CD4-positive, alpha-beta T cell treated with Interleukin-15 for 1 hour (primary cell): ENCODE results near the gene RXRG.
"Not testable (repeated sequence)": the region's sequence is repeated elsewhere in the genome, so short reads cannot be mapped to it uniquely, and the experiment has no call there.

Source experiments
- DNase-seq: peaks from one replicate; pipeline ENCODE4 v3.0.0-alpha.2; 2020

The RXRG gene

GRCh38 chr1:165444897-165445370, at the start of gene RXRG:
Gene RXRG (minus strand): TSS chr1:165445126. CDS start chr1:165444893, 233 bp downstream.
- no peak for DNase-seq

- no peak for DNase-seq
Measured at GRCh38 chr1:165492845-165493373, 48.0 kb upstream of the RXRG start.

- no peak for DNase-seq
Measured at GRCh38 chr1:165490175-165490574, 45.2 kb upstream of the RXRG start.

GRCh38 chr1:165487921-165488320, 43.0 kb upstream of the RXRG start:
- no peak for DNase-seq

GRCh38 chr1:165486663-165487062, 41.7 kb upstream of the RXRG start:
- DNase-seq = no peak

GRCh38 chr1:165485716-165486115, 40.8 kb upstream of the RXRG start:
- no peak for DNase-seq

GRCh38 chr1:165484532-165484931, 39.6 kb upstream of the RXRG start:
- DNase-seq = no peak

- no peak for DNase-seq
Measured at GRCh38 chr1:165483412-165483811, 38.5 kb upstream of the RXRG start.

- no peak for DNase-seq
Measured at GRCh38 chr1:165481820-165482532, 37.0 kb upstream of the RXRG start.

GRCh38 chr1:165476776-165477175, 31.9 kb upstream of the RXRG start:
- DNase-seq = no peak

- no peak for DNase-seq
Measured at GRCh38 chr1:165474196-165474595, 29.3 kb upstream of the RXRG start.

- DNase-seq = no peak
Measured at GRCh38 chr1:165473081-165473480, 28.2 kb upstream of the RXRG start.

GRCh38 chr1:165468726-165469249, 23.9 kb upstream of the RXRG start:
- no peak for DNase-seq

- DNase-seq = no peak
Measured at GRCh38 chr1:165468253-165468652, 23.3 kb upstream of the RXRG start.

GRCh38 chr1:165467706-165468105, 22.8 kb upstream of the RXRG start:
- no peak for DNase-seq

- no peak for DNase-seq
Measured at GRCh38 chr1:165463978-165464377, 19.1 kb upstream of the RXRG start.

- not testable (repeated sequence) for DNase-seq
Measured at GRCh38 chr1:165459683-165460082, 14.8 kb upstream of the RXRG start.

GRCh38 chr1:165456861-165457260, 11.9 kb upstream of the RXRG start:
- DNase-seq = no peak

- DNase-seq = no peak
Measured at GRCh38 chr1:165456114-165456513, 11.2 kb upstream of the RXRG start.

- DNase-seq = no peak
Measured at GRCh38 chr1:165455111-165455510, 10.2 kb upstream of the RXRG start.

- no peak for DNase-seq
Measured at GRCh38 chr1:165454091-165454610, 9.2 kb upstream of the RXRG start.

GRCh38 chr1:165452336-165453130, 7.6 kb upstream of the RXRG start:
- DNase-seq = no peak

- no peak for DNase-seq
Measured at GRCh38 chr1:165451691-165452090, 6.8 kb upstream of the RXRG start.
